ENCODE results near the gene PLPP1.

Gene PLPP1

DNA sequence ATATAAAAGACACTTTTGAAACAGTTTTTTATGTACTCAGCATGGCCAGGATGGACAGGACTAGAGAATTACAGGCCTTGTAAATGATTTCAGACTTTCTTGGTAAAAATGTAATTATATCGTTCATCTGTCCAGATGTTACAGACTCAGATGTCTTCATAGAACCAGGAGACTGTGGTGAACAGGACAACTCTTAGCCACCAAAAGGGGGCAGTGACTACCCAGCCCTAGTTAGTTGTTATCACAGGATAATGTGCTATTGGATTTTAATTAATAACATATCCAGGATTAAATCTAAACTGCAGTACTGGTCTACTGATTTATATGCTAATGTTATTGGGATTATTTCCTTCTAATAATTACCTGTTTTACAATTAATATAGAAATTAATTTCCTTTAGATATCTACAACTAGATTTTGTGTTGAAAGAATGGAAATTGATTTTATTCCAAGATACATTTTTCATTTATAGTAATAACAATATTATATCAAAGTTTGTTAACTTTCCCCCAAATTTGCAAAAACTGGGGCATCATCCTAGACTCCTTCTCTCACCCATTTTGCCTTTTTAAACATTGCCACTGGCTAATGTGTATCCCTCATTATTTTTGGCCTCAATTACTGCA is 127.6 kb downstream of the PLPP1 start:
- no peak for DNase-seq (ENCODE audit: low spot score)

DNA sequence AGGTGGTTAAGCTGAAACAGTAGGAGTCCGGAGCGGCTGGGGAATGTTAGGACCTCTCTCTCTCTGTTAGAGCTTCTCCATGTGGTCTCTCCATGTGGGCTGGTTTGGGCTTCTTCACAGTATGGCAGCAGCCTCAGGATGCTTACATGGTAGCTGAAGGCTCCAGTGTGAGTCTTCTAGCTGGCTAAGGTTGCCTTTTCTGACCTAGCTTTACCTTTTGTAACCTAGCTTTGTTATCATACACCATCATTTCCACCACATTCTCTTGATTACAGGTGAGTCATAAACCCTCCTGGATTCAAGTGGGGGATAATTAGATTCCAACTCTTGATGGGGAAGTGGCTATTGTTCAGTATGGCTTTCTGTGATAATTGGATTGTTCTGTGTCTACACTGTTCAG is 128.5 kb downstream of the PLPP1 start:
- no peak for DNase-seq (ENCODE audit: low spot score)

DNA sequence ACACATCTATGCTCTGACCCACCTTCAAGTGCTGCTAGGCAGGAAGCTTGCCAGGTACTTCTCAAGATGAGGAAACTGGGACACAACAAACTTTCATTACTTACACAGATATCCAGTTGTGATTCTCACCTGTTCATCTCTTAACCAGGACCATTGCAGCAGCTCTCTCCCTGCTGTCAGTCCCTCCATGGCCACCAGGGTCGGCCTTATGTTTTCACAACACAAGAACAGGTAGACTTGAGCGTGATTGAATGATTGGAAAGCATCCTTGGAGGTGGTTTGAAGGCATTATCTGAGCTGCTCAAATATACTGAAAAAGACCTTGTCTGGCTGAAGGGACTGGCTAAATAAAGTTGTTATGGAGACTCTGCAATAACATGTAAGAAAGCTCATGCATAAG is 132.6 kb downstream of the PLPP1 start:
- no peak for DNase-seq (ENCODE audit: low spot score)

DNA sequence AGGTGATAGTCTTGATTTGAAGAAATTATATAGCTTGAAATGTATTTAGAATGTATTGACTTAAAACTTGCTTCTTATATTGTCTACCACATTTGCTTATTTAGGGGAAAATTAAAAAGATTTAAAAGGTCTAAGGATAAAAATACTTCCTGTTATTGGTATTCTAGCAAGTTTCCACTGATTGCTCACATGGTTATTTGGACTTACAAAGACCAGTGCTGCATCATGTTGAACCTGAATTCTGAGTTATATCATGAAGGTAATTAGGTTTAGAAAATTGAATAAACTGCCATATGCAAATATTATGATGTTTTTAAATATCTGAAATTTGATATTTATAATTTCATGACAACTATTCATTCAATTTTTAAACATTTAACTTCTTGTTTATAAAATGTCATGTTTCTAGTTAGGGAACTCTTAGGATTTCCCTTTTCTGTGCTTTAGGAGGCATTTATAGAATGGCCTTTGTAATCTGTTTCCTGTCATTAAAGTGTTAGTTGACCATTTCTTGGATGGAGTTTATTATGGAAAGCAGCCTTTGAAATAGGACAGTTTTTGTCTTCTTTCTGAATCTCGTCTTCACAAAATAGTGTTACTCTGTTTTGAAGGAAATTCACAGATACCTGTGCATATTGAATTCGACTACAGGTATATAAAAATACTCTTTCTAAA is 141.1 kb downstream of the PLPP1 start:
- no peak for DNase-seq (ENCODE audit: low spot score)

DNA sequence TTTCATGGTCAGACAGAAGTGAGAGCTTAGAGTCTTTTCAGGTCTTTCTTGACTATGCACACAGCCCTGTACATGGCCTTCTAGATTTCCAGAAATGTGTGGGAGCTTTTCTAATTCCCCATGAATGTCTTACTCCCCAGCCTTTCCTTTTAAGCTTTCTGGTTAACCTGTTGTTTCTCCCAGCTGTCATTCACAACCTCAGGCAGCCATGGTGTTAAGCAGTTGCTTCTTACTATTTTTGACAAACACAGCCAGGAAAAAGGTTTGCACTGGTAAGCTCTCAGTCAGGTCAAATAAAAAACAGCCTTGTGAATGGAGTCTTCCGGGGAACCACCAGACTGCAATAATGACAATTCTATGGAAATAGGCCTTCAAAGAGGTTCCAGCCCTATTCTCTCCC is 142.1 kb downstream of the PLPP1 start:
- no peak for DNase-seq (ENCODE audit: low spot score)

DNA sequence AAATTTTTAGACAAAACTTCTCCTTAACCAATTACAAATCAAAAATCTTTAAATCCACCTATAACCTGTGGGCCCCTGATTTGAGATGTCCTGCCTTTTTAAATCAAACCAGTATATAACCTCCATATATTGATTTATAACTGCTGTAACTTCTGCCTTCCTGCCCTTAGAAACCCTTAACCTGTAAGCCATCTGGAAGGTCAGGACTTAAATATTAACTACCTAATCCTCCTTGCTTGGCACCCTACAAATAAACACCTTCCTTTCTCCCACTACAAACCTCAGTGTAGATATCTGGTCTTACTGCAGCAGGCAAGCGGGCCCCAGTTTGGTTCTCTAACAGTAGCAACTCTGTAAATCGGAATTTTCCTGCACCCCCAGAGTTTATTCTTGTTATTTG is 143.1 kb downstream of the PLPP1 start:
- DNase-seq (ENCODE audit: low spot score) = no peak

DNA sequence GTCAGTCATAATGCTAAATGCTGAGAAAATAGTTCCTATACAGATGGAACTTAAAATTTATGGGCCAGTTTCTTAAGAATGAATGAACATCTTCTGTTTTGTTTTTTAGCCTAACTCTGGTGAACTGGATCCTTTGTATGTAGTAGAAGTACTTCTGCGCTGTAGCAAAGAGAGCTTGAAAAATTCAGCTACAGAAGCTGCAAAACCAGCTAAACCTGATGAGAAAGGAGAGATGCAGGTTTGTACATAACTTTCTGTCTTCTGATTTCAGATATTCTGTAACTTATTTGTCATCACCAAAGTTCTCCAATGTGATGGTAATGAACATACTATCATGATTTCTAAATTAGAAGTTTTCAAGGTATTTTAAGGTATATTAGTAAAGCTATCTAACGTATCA is 146.9 kb downstream of the PLPP1 start:
- no peak for DNase-seq (ENCODE audit: low spot score)

DNA sequence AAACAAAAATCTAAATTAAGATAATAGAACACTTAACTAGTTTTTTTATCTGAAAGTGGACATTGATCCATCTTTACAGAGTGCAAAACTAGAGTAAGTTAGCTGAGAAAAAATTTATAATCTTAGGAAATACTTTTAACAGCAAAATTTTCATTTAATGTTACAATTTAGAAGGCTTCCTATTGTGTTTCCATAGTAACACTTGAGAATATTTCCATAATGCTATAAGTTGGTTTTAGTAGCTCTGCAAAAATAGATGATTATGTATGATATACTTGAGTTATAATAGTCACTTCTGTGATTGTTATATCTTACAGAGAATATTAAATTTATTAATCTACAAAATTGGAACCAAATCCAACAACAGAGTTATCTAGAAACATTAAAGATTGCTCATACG is 148.4 kb downstream of the PLPP1 start:
- DNase-seq (ENCODE audit: low spot score) = no peak

DNA sequence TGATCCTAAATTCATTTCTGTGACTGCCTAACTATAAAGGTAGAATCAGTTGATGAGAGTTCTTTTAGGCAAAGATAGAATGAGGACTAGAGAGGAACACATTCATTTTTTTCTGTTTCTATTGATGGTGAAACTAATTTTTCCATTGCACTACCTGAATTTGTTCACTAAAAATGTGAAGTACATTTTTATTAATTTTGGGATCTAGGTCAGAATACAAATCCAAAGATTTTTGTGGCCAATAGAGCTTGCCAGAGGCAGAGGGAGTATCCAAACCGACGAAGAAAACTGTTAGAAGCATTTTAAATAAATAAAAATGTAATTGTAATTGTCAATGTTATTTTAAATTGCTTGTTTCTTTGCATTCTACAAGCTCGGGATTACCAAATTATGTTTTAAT is 148.9 kb downstream of the PLPP1 start:
- no peak for DNase-seq (ENCODE audit: low spot score)

DNA sequence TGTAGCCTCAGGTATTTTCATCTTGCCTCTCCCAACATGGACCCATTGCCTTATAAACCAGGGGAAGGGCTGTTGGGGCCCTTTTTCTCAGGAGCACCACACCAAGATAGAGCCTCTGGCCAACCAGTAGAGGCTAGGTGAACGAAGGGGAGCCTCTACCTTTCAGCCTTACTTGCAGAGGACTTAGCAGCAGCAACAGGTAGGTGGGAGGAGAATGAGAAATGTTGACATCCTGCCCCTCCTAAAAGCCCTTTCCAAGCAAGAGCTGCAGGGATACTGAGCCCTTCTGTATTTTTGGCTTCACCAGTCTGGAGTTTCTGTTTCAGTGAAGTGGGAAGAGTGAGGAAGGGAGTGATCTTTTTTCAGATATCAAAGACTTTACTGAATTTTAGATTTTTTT is 149.5 kb downstream of the PLPP1 start:
- DNase-seq (ENCODE audit: low spot score) = no peak

DNA sequence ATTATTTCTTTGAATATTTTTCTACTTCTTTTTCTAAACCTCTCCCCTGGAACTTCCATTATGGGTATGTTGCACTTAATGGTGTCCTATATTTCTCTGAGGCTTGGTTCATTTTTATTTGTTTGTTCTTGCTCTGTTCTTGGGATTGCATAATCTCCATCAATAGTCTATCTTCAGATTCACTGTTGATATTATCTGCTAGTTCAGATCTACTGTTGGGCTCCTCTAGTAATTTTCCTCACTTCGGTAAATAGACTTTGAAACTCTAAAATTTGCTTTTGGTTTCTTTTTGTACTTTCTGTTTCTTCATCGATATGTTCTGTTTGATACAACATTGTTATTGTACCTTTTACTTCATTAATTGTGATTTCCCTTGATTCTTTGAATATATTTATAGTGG is 150.7 kb downstream of the PLPP1 start:
- no peak for DNase-seq (ENCODE audit: low spot score)

DNA sequence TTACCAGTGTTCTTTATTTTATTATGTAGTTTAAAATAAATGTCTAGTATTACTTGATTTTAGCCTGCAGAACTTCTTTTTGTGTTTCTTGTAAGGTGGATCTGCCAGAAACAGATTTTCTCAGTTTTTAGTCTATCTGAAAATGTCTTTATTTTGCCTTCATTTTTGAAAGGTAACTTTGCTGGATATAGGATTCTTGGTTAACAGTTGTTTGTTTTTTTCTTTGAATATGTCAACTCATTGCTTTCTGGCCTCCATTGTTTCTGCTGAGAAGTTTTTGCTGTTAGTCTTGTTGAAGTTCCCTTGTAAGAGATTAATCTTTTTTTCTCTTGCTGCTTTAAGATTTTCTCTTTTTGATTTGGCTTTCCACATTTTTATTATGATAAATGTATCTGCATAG is 151.5 kb downstream of the PLPP1 start:
- DNase-seq (ENCODE audit: low spot score) = no peak

DNA sequence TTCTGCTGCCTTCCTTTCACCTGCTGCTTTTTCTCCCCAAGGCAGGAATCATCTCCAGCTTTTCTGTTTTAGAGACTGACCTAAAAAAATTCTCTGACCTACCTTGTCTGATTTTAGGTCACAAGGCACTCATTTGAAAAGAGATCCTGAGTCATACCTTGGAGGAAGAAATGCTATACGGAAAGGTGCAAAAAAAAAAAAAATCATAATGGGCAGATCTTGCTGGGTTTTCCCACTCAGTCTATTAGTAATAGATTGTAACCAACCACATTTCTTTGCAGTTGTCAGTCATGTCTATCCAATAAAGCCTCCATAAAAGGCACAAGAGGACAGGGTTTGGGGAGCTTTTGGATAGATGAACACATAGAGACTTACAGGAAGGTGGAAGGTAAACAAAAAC is 157.0 kb downstream of the PLPP1 start:
- no peak for DNase-seq (ENCODE audit: low spot score)

Measured in ecto neural progenitor cell (in vitro differentiated cells).